HG03565 (cell line): ENCODE measurements around the gene AMOTL2.

ENCODE experiments used
- ATAC-seq: cut with Tn5 transposase; IDR thresholded peaks from one replicate; pipeline ENCODE4 v1.9.1; 2021; ENCODE audit warnings: mild to moderate bottlenecking, moderate library complexity; ENCODE audit not compliant: unreplicated experiment

The AMOTL2 gene

DNA sequence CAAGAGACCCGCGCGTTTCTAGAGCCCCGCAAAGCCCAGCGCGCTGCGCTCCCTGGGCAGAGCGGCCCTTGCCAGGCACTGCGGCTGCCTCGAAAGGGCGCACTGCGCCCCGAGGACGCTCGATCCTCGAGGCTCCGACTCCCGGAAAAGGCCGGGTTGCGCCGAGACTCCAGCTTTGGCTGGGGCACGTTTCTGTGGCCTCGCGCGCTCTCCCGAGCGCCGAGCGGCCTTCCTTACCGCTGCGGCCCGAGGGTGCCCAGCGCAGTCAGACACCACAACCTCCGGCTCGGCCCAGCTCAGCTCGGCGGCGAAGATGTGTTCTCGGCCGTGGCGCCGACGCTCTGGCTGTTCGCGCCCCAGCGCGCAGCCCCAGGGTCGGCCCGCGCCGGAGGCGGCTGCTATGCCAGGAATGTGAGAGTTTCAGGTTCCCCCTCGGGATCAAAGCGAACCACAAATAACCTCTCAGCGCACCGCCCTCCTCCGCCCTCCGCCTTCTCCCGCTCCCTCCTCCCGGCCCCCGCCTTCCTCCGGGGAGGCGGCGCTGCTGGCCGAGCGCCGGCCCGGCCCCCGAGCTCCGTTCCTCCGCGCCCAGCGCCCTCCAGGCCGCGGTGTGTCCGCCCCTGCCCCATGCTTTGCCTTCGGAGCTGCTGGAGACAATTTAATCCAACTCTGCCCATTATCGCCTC is at the start of gene AMOTL2:
AMOTL2 (minus strand) TSS at position 343 of the 686 bp plus-strand sequence. CDS start 3,014 bp downstream, outside the sequence.
- no peak for ATAC-seq

DNA sequence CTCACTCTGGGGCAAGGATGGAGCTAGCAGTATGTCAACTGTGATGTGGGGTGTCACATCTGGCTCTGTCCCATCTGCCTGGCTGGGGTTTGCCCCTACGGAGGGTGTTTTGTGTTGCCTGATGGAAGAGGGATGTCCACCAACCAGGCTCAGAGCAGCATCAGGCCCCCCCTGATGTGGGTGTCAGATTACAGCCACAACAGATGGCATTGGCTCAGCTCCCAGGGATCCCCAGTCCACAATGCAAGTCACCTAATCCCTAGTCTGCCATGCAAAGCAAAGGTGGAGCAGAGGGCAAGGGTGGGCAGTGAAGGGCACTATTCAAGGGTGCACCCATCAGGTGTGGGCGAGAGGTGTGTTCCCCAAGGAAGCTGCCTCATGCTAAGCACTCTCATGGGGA is 48.9 kb upstream of the AMOTL2 start:
- ATAC-seq, result no peak

DNA sequence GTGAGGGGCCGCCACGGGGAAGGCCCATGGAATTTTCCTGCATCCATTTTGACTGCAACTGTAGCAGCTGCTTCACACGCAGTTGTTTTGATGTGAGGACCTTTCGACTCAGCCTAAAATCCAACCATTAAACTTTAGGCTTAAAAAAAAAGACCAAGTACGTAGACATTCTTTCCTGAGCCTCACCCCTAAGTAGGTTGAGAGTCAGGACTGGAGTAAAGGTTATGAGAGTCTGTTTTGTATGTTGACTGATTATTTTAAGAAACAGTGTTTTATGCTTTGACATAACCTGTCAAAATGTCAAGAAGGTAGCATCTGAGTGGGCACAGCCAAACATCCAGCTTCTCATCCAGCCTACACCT is 45.7 kb upstream of the AMOTL2 start:
- no peak for ATAC-seq

DNA sequence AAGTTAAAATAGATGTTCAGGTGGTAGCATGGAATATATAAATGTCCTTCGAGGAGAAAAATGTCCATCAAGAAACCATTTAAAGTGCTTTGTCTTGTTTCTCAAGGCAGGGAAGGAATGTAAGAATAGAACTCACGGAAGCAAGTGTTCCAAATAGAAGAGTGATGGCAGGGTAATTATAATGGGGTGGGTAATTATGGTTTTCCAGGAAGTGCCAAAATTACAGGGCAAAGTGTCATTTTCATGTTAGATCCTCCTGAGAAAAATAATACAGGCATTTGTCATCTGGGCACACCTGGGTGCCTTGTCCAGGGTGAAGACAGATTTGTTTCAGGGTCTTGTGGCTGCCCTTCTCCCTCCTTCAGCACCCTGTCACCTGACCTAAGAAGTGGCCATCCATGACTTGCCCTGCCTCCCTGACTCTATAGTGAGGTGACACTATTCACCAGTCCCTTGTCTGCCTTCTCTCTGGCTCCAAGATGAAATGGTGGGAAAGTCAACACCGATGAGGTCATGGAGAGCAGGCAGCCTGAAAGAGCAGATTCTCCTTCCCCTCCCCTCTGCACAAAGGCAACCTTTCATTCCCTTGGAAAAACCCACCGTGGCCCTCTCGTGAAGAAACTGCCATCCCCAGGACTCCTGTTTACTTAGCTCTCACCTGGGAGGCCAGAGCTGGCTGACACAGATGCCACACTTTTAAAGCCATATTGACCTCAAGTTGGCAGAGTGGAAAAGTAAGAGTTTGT is 45.1 kb upstream of the AMOTL2 start:
- no peak for ATAC-seq

DNA sequence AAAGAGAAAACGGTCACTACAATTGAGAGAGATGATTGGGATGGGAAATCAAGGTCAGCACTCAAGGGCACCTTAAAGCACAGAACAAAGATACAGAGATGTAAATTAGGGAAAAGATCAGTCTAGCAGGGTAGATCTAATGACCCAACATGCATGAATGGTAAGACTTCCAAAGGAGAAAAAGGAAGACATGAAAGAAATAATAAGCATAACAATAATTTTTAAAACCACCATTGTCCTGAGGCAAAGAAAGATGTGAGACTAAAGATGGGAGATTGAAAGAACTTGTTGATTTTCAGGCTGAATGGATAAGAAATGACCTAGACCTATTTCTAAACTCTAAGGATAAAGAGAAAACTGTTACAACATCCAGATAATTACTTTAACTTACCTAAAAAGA is 34.8 kb upstream of the AMOTL2 start:
- no peak for ATAC-seq

DNA sequence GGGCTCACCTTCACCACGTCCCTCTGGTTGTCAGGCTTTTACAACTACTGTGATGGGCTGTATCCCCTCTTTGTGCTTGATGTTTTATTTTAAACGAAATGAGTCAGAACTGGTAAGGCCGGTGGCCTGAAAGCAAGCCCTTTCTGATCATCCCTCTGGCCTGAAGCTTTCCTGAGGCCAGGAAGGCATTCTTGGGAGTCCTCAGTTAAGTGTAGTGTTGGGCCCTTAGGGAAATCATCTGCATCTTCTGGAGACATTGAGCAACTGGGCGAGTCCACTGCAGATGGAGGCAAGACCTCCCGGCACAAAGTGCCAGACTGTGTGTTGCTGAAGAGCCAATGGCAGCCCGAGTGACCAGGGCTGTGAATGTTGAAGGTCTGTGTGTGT is 33.0 kb upstream of the AMOTL2 start:
- no peak for ATAC-seq

DNA sequence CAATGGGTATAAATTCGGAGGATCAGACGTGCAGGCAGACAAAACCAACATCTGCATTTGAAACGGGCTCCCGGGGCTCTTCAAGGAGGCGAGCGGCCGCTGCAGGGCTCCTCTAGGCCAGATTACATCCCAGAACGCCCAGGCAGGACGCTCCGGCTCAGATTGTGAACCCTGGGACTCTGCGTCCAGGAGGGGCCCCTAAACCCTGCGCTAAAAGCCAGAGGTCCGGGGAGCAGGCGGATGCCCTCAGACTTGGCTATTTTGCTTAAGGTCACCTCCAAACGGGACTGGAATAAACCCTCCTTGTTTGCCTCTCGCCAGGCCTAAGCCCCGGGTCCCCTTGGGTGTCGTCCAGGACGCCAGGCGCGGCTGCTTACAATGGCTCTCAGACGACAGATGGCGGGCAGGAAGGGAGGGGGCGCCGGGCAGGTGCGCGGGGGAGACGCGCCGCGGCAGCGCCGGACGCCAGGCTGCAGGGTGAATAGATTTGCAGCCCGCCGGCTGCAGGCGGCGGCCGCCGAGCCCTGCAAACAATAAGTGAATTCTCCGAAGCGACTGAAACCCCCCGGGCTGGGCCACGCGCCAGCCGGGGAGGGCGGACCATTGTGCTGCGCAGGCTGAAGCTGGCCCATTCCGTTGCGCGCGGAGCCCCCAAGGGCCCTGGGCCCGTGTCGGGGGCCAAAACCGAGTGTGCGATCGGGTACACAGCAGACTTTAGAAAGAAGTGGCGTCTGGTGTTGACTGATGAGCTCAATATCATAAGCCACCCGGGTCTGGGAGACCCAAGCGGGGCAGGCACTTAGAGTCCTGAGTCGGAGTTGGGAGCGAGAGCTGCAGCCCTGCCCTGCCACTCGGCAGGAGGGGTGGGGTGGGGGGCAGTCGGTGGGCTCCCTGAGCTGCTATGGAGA is 32.3 kb upstream of the AMOTL2 start:
- no peak for ATAC-seq

DNA sequence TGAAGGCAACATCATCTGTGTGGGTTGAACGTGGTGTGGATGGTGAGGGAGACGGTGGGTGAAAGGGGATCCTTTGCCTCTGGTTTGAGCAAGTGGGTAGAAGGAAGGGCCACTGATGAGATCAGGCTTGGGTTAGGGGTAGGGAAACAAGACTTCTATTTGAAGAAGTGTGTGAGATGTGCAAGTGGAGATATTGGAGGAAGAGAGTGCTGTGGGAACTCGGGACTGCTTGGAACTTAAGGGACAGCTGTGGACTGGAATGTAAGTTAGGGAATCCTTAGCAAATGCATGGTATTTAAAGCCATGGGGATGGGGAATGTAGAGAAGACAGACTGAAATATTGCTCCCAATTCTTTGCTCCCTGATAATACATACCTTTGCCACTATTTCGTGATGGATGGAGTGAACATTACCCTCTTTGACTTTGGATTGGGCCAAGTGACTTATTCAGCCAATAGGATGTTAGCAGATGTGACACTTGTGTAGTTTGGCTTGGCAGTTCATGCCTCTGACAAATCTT is 30.2 kb upstream of the AMOTL2 start:
- no peak for ATAC-seq

DNA sequence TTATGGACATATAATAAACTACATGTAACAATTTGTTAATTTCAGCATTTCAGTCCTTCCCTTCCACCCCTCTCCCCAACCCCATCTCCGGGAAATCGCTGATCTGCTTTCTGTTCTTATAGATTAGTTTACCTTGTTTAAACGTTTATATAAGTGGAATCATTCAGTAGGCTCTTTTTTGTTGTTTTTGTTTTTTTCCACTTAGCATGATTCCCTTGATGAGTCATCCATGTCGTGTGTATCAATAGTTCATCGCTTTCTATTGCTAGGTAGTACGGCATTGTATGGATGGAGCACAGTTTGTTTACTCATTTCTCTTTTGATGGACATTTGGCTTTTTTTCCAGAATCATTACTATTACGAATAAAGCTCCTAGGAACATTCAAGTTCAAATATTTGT is 23.5 kb upstream of the AMOTL2 start:
- ATAC-seq, result no peak

DNA sequence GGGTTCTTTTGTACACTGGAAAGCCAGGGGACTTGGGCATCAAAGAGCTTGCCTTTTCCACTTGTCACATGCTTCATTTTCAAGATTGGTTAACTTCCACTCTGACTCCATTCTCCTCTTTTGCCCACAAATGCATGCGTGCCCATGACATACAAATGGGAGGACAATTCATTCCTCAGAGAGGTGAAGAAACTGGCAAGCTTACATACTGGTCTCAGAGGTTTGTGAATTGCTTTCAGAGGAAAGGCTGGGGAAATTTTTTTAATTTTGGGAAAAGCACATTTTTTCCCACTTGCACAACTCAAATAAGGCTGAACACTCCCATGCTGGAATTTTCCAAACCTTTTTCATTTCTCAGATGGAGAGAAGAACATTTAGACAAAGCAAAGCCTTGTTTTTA is 20.9 kb upstream of the AMOTL2 start:
- no peak for ATAC-seq

DNA sequence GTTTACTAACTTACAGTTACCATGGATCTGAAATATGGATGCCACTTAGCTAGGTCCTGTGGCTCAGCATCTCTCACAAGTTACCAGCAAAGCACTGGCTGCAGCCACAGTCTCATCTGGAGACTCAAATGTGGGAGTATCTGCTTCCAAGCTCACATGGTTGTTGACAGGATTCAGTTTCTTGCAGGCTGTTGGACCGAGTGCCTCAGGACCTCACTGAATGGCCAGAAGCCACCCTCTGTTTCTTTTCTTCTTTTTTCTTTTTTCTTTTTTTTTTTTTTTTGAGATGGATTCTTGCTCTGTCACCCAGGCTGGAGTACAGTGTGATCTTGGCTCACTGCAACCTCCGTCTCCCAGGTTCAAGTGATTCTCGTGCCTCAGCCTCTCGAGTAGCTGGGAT is 20.1 kb upstream of the AMOTL2 start:
- ATAC-seq, result no peak

DNA sequence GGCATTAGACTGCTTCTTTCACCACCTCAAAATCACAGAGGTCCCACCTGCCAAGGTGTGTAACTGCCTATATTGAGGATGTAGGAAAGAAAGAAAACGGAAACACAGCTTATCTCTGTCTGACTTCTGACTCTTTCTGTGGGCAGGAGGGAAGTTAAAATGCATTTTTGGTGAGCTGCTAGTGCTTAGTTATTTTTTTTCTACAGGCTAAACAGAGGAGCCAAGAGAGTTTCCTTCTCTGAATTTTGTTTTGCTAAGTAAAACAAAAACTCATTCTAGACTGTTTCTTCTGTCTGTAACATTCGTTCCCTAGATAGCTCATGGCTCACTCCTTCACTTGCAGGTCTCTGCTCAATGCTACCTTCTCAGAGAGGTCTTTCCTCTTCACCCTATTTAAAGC is 18.8 kb upstream of the AMOTL2 start:
- no peak for ATAC-seq

DNA sequence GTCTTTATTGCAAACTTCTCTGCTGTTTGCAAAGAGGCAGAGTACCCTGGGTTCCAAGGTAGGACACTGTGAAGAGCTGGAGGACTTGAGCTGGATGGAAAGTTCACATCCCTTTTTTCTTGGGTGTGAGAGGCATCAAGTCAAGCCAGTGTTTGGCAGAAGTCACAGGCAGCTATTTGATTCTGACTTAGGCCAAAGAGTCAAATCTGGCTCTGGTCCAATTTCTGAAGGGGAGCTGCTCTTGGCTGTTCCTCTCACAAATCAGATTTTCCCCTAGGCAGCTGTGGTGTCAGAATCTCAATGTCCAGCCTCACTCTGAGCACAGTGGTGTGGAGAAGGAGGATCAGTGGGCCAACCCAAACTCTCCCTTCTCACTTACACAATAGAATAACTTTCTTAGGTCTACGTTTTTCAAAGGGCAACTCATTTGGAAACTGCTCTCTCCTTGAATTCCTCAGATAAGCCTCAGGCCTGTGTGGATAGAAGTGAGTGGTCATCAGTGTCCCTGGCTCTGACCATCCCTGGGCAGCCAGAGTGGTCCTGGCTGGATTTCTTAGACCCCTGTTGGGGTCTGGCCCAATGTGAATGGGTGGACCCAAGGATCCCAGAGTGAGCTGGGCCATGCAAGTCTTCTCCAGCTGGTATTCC is 18.2 kb upstream of the AMOTL2 start:
- ATAC-seq, result no peak

DNA sequence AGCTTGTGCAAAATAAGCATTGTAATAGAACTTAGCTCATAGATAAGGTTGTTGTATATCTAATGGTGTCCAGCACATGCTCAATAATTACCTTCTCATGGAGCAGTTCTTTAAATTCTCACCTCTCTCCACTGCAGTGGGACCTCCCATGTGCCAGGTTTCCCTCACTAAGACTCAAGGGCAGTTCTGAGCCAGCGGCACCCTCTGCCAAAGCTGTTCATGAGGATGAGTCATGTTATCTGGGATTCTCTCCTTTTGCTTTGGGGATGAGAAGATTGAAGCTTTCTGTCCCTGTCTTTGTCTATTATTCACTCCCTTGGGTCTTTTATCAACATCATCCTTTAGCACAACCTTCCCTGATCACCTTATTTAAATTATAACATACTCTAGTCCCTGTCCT is 15.6 kb upstream of the AMOTL2 start:
- ATAC-seq, result no peak

DNA sequence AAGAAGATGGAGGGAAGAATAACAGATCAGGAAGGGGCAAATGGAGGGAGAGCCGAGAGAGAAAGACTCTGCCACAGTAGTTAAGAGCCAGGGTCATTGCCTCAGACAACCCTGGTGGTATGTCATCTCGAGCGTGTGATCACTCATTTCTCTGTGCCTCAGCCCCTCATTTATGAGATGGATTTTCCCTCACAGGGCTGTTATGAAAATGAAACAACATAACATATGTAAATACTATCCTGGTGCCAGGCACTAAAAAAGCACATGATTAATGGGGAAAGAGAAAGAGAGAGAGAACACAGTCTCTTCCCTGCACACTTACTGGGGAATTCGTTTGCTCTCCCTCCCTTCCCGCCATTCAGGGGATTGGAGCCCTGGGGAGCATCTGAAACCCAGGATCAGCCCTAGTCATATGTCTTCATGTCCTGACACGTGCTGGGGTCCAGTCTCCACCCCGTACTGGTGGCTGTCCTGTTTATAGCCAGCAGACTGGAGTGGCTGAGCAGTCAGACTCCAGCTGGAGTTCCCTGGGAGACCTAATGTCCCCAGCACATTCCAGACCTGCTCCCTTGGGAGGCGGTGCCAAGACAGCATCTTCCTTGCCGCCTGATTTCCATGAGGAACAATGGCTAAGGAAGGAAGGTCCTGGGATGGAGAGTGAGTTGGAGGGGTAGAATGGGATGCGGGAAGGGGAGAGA is 14.7 kb upstream of the AMOTL2 start:
- ATAC-seq, result no peak

DNA sequence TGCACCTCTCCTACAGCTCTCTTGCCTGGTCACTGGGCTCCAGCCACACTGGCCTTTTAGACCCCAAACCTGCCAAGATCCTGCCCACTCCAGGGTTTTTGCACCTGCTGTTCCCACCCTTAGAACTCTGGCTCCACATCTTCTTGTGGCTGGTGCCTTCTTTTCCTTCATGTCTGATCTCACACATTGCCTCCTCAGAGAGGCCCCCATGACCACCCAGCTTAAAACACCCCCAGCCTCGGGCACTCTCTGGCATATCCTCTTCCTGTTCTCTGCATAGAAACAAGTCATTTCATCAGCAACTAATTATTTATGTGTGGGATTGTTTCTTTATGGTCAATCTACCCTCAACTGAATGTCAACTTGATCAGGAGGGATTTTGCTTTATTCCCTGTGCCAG is 14.0 kb upstream of the AMOTL2 start:
- ATAC-seq, result no peak

DNA sequence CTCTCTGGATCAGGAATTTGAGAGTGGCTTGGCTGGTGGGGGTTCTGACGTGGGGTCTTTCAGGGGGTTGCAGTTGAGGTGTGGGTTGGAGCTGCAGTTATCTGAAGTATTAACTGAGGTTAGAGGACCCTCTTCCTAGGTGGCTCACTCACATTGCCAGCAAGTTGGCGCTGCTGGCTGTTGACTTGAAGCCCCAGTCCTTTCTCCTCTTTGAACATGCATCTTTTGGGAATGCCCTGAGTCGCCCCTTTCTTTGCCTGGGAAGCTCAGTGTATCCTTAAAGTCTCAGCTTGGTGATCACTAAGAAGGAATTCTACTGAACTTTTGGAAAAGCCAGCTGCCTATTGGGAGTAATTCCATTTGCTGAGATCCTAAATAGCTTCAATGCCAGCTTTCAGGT is 13.0 kb upstream of the AMOTL2 start:
- no peak for ATAC-seq

DNA sequence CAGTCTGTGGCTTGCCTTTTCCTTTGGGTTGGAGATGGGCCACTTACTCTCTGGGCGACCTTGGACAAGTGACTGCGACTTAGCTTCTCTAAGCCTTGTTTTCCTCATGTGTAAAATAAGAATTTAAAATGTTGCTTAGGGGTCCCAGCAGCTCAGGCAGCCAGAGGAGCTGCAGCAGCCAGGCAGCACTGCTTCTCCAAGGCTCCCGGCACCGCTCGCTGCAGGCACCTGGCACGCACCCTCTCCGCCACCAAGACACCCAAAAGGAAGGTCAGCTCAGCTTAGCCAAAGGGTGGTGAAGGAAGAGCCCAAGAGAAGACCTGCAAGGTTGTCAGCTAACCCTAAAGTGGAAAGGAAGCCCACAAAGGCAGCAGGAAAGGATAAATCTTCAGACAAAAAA is 10.7 kb upstream of the AMOTL2 start:
- ATAC-seq, result no peak

DNA sequence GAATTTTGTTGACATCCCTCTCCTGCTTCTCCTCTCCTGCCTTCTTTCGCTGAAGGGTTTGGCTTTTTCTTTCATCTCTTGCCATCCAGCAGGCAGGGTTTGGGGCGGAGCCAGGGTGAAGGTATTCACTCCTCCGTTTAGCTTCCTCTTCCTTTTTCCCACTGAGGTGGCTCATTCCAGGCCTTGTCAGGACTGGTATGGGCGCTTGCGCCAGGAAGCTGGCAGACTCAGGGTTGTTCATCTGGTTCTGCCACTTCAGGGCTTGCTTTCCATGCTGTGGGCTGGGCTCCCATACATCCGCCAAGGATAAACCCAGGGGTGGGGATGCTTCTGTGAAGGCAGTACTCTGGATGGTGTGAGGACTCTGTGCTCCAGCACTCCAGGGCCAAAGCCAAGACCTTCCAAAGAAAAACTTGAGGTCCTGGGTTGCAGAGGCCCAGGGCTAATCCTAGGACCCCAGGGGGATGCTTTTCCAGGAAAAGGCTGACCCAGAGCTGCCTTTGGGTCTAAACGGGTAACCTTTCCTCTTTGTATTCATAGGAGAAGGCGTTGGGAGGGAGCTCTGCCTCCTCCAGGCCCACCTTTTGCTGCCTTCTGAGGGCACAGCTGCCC is 7.7 kb upstream of the AMOTL2 start:
- no peak for ATAC-seq

DNA sequence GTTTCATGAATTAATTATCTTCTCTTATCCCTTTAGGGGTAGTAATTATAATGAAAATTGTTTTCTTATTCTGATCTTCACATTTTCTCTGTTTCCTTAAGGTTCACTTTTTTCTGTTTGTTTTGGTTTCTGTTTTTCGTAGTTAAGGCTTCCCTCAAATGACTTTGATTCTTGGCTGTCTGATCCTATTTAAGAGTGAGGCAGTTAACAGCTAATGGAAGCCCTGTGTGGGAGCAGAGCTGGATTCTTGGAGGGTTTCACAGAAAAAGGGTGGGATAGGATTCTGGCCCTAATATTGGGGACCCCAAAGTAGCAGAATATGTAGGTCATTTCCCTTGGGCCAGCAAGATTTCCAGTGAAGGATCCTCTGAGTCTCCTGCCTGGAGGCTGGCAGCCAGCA is 6.8 kb upstream of the AMOTL2 start:
- no peak for ATAC-seq
